NCI-H2196 (cell line): ENCODE measurements around the gene THADA.

Experiments
- DNase-seq: peaks from one replicate; lab custom pipeline; 2025; ENCODE audit not compliant: unreplicated experiment; lab: John Stamatoyannopoulos, UW

The THADA gene

GRCh38 chr2:43445781-43446180 lies 150.1 kb downstream of the THADA start:
- DNase-seq, result no peak

- no peak for DNase-seq
Observed at GRCh38 chr2:43444989-43445645, 150.7 kb downstream of the THADA start.

- DNase-seq, result no peak
Observed at GRCh38 chr2:43443282-43443681, 152.6 kb downstream of the THADA start.

GRCh38 chr2:43441195-43441594 lies 154.6 kb downstream of the THADA start:
- no peak for DNase-seq

GRCh38 chr2:43438858-43439655 lies 156.8 kb downstream of the THADA start:
- no peak for DNase-seq

- no peak for DNase-seq
Observed at GRCh38 chr2:43438342-43438741, 157.5 kb downstream of the THADA start.

- DNase-seq, result no peak
Observed at GRCh38 chr2:43437363-43437762, 158.5 kb downstream of the THADA start.

GRCh38 chr2:43436431-43436830 lies 159.4 kb downstream of the THADA start:
- no peak for DNase-seq

GRCh38 chr2:43435746-43436145 lies 160.1 kb downstream of the THADA start:
- DNase-seq, result no peak

- no peak for DNase-seq
Observed at GRCh38 chr2:43430489-43430888, 165.3 kb downstream of the THADA start.

- no peak for DNase-seq
Observed at GRCh38 chr2:43429369-43429768, 166.5 kb downstream of the THADA start.

- no peak for DNase-seq
Observed at GRCh38 chr2:43427032-43427424, 168.8 kb downstream of the THADA start.

- peak; percentile 68 for DNase-seq
Observed at GRCh38 chr2:43426305-43427031, 169.4 kb downstream of the THADA start.

GRCh38 chr2:43425659-43426058 lies 170.2 kb downstream of the THADA start:
- no peak for DNase-seq

- DNase-seq, result no peak
Observed at GRCh38 chr2:43424262-43425207, 171.3 kb downstream of the THADA start.

- DNase-seq, result no peak
Observed at GRCh38 chr2:43423941-43424261, 171.9 kb downstream of the THADA start.

GRCh38 chr2:43421194-43421593 lies 174.6 kb downstream of the THADA start:
- DNase-seq, result no peak

- DNase-seq, result no peak
Observed at GRCh38 chr2:43420389-43420801, 175.4 kb downstream of the THADA start.

- DNase-seq, result no peak
Observed at GRCh38 chr2:43419876-43420275, 176.0 kb downstream of the THADA start.

- DNase-seq, result no peak
Observed at GRCh38 chr2:43419243-43419642, 176.6 kb downstream of the THADA start.

- DNase-seq, result no peak
Observed at GRCh38 chr2:43418680-43419079, 177.2 kb downstream of the THADA start.
